ENCODE results near the gene C8A. TPM values are rescaled to one million over a fixed set of nuclear protein-coding genes. Genes with fewer than 3 reads are reported as not detected.

Gene C8A
- total RNA-seq, 1 donor from 2014 or later = not detected

GRCh38 chr1:56837244-56837939, 17.2 kb upstream of the C8A start:
- H3K27ac Mint-ChIP-seq (ENCODE audit: unreplicated experiment) = no peak overlapping the region
- no peak for TF ChIP-seq CTCF (conservative IDR thresholded peaks at IDR 0.05)
- H3K36me3 Mint-ChIP-seq (ENCODE audit: low read depth) = no peaks in the 10 kb centered on the region
- H3K27me3 Mint-ChIP-seq (ENCODE audit: low read depth) = no peaks in the 10 kb centered on the region
- peaks cover 2% of the 10 kb centered on the region for H3K9me3 Mint-ChIP-seq
- peaks cover under 1% of the 10 kb centered on the region for H3K4me1 Mint-ChIP-seq
- DNase-seq (ENCODE audit: low read depth, low spot score) = no peak
- no peak overlapping the region for H3K4me3 Mint-ChIP-seq

GRCh38 chr1:56838759-56839158, 15.8 kb upstream of the C8A start:
- DNase-seq (ENCODE audit: low read depth, low spot score) = no peak
- Mint-ChIP-seq H3K27me3 (ENCODE audit: low read depth) (no peaks in the 10 kb centered on the region), H3K27ac (ENCODE audit: unreplicated experiment) (no peak overlapping the region), H3K4me1 (no peaks in the 10 kb centered on the region), H3K4me3 (no peak overlapping the region), H3K9me3 (peaks cover 2% of the 10 kb centered on the region), H3K36me3 (ENCODE audit: low read depth) (no peaks in the 10 kb centered on the region)
- no peak for TF ChIP-seq CTCF (conservative IDR thresholded peaks at IDR 0.05)

- DNase-seq (ENCODE audit: low read depth, low spot score) = no peak
- Mint-ChIP-seq H3K27me3 (ENCODE audit: low read depth) (peaks cover 2% of the 10 kb centered on the region), H3K4me3 (no peak overlapping the region), H3K9me3 (peaks cover 2% of the 10 kb centered on the region), H3K4me1 (peaks cover 8% of the 10 kb centered on the region), H3K27ac (ENCODE audit: unreplicated experiment) (no peak overlapping the region), H3K36me3 (ENCODE audit: low read depth) (no peaks in the 10 kb centered on the region)
- no peak for TF ChIP-seq CTCF (conservative IDR thresholded peaks at IDR 0.05)
Observed at GRCh38 chr1:56843544-56843943, 11.1 kb upstream of the C8A start.

- Mint-ChIP-seq H3K27ac (ENCODE audit: unreplicated experiment) (peak overlapping the region; percentile 40), H3K27me3 (ENCODE audit: low read depth) (peaks cover 2% of the 10 kb centered on the region), H3K9me3 (peaks cover 2% of the 10 kb centered on the region), H3K36me3 (ENCODE audit: low read depth) (no peaks in the 10 kb centered on the region), H3K4me1 (peaks cover 8% of the 10 kb centered on the region), H3K4me3 (no peak overlapping the region)
- no peak for TF ChIP-seq CTCF (conservative IDR thresholded peaks at IDR 0.05)
- no peak for DNase-seq (ENCODE audit: low read depth, low spot score)
Observed at GRCh38 chr1:56844545-56845136, 10.0 kb upstream of the C8A start.

- no peaks in the 10 kb centered on the region for H3K36me3 Mint-ChIP-seq (ENCODE audit: low read depth)
- H3K4me3 Mint-ChIP-seq = no peak overlapping the region
- peaks cover 8% of the 10 kb centered on the region for H3K4me1 Mint-ChIP-seq
- no peak for TF ChIP-seq CTCF (conservative IDR thresholded peaks at IDR 0.05)
- DNase-seq (ENCODE audit: low read depth, low spot score) = no peak
- no peak overlapping the region for H3K27ac Mint-ChIP-seq (ENCODE audit: unreplicated experiment)
- H3K27me3 Mint-ChIP-seq (ENCODE audit: low read depth) = peaks cover 2% of the 10 kb centered on the region
- peaks cover 2% of the 10 kb centered on the region for H3K9me3 Mint-ChIP-seq
Observed at GRCh38 chr1:56845343-56845742, 9.3 kb upstream of the C8A start.

All from neural crest cell (in vitro differentiated cells).